GM19463 (cell line): ENCODE measurements around the gene TMEM212.
A peak's percentile ranks its signal among the peaks of the same experiment; 100 is the strongest.

Experiments used
- ATAC-seq: cut with Tn5 transposase; IDR thresholded peaks from one replicate; pipeline ENCODE4 v1.9.1; 2021; ENCODE audit warnings: mild to moderate bottlenecking, moderate library complexity; ENCODE audit not compliant: unreplicated experiment

The TMEM212 gene

GRCh38 chr3:171833789-171834460 lies 9.2 kb upstream of the TMEM212 start:
- peak; percentile 53 for ATAC-seq

GRCh38 chr3:171834461-171834801 lies 8.7 kb upstream of the TMEM212 start:
- ATAC-seq, result no peak

- no peak for ATAC-seq
Observed at GRCh38 chr3:171835116-171835515, 8.0 kb upstream of the TMEM212 start.

GRCh38 chr3:171835613-171836012 lies 7.5 kb upstream of the TMEM212 start:
- no peak for ATAC-seq

GRCh38 chr3:171836855-171837254 lies 6.3 kb upstream of the TMEM212 start:
- no peak for ATAC-seq

GRCh38 chr3:171837698-171838097 lies 5.5 kb upstream of the TMEM212 start:
- no peak for ATAC-seq

- no peak for ATAC-seq
Observed at GRCh38 chr3:171838218-171838720, 4.9 kb upstream of the TMEM212 start.

GRCh38 chr3:171839270-171839669 lies 3.9 kb upstream of the TMEM212 start:
- ATAC-seq, result no peak

GRCh38 chr3:171840445-171840810 lies 2.7 kb upstream of the TMEM212 start:
- no peak for ATAC-seq

- ATAC-seq, result no peak
Observed at GRCh38 chr3:171840811-171841619, 2.1 kb upstream of the TMEM212 start.

- ATAC-seq, result no peak
Observed at GRCh38 chr3:171841620-171842000, 1.5 kb upstream of the TMEM212 start.

GRCh38 chr3:171844873-171845272 lies 1.7 kb downstream of the TMEM212 start:
- no peak for ATAC-seq

GRCh38 chr3:171845481-171846284 lies 2.5 kb downstream of the TMEM212 start:
- ATAC-seq, result no peak

- ATAC-seq, result peak; percentile 97
Observed at GRCh38 chr3:171846597-171846996, 3.4 kb downstream of the TMEM212 start.

- no peak for ATAC-seq
Observed at GRCh38 chr3:171847133-171847532, 4.0 kb downstream of the TMEM212 start.

GRCh38 chr3:171847595-171848259 lies 4.6 kb downstream of the TMEM212 start:
- no peak for ATAC-seq

- ATAC-seq, result no peak
Observed at GRCh38 chr3:171849617-171850319, 6.6 kb downstream of the TMEM212 start.

GRCh38 chr3:171850320-171850959 lies 7.3 kb downstream of the TMEM212 start:
- ATAC-seq, result no peak

- no peak for ATAC-seq
Observed at GRCh38 chr3:171850960-171851659, 8.0 kb downstream of the TMEM212 start.
